ENCODE measurements around the gene AUTS2. TPM values are rescaled to one million over a fixed set of nuclear protein-coding genes. Genes with fewer than 3 reads are reported as not detected.

Gene AUTS2
- total and polyA plus RNA-seq, 10 of the 15 experiments (the other 5 are each of a cell fraction or from before 2014, with no cell fraction given): 6.4 to 55.6 (median 21.6) TPM

DNA sequence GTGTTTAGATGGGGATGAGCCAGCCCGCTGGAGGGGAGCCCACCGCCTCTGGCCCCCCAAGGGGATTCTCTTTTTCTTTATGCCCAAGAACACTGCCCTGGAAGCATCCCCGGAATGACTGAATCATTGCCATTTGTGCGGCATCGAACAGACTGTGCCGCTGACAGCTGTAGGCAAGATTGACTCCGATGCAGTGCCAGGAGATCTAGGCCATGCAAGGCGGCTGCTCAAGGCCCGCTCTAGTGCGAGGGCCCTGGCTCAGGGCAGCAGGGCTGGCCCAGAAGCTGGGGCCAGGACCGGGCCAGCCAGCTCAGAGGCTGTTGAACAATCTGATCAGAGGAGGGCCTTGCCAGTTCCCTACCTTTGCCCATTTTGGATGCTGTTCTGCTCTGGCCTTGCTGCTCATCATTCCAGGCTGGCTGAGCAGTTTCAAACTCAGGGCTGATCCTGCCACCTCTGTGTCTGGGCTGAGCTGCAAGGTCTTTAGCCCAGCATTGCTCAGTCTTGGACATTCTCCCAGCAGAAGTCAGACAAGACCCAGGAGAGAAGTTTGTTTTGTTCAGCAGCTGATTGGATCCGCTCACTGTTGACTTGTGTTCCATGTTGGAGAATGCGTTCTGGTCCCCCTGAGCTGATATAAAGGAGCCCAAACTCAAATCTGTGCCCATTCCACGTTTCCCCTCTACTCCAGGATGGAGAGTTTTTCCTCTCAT lies 1048.4 kb downstream of the AUTS2 start:
- ChIA-PET RAD21 (ENCODE audit: unreplicated experiment) (interaction anchor here (0.6 to 2.7 kb wide), 5 partner anchors 49 to 1633 kb away, joined by 3 to 11 read pairs (median 3); no protein-coding TSS in a partner anchor), CTCF (interaction anchor here (1.4 to 3.7 kb wide), 2 partner anchors 11 to 51 kb away, joined by 3 to 12 read pairs; no protein-coding TSS in a partner anchor), SMC1A (ENCODE audit: uncharacterized antibody, unreplicated experiment) (interaction anchor here (0.6 to 4.0 kb wide), 10 partner anchors 10 to 908 kb away, joined by 3 to 35 read pairs (median 3); no protein-coding TSS in a partner anchor), POLR2A (interaction anchor here (0.6 to 1.0 kb wide), 3 partner anchors 21 to 93 kb away, joined by 3 to 5 read pairs (median 4); no protein-coding TSS in a partner anchor)
- Histone ChIP-seq H3K9ac (ENCODE audit: control insufficient read depth, insufficient read depth, low read length) (no peak overlapping the region), H3K4me3 (no peak overlapping the region), H3K4me2 (ENCODE audit: control insufficient read depth, insufficient read depth) (no peak overlapping the region), H3K4me1 (ENCODE audit: control insufficient read depth, insufficient read depth, low read length) (peaks cover 5% of the 10 kb centered on the region; the same call in 1 of the 2 replicates), H2AFZ (ENCODE audit: control insufficient read depth, low read depth, low read length) (no peak overlapping the region), H3K9me3 (replicated peaks; ENCODE audit: control insufficient read depth, insufficient read depth, low read length) (peaks cover under 1% of the 10 kb centered on the region; the same call in 1 of the 3 replicates), H3K27me3 (replicated peaks in 1 of 2; ENCODE audit: control insufficient read depth in 2 of 2, insufficient read depth in 2 of 2, low read length in 1 of 2) (no peaks in the 10 kb centered on the region), H3K36me3 (ENCODE audit: control insufficient read depth in 2 of 2, insufficient read depth in 2 of 2, low read length in 1 of 2) (peaks cover 0 to 2% of the 10 kb centered on the region in 2 experiments; a peak in 2 of 4 replicates), H3K27ac (ENCODE audit: control insufficient read depth, insufficient read depth) (no peak overlapping the region), H4K20me1 (ENCODE audit: control insufficient read depth, insufficient read depth) (no peaks in the 10 kb centered on the region), H3K79me2 (ENCODE audit: control insufficient read depth, insufficient read depth, low read length) (no peaks in the 10 kb centered on the region)
- BruUV-seq (replicated peaks): no TSS peak
- 57% methylated on average over 14 of the region's 14 CpGs for WGBS (ENCODE audit: insufficient coverage, insufficient replicate concordance, low lambda C conversion rate, missing lambda C conversion rate)
- intact Hi-C loops (cut with micrococcal nuclease; ENCODE audit: unreplicated experiment): no loop called here
- no peak for ATAC-seq
- in situ Hi-C loops (cut with MboI): no loop called here
- DNase-seq (ENCODE audit: low read depth, low spot score): no peak
- no peak for TF ChIP-seq RELA (IDR thresholded peaks at IDR 0.05; ENCODE audit: borderline replicate concordance, partially characterized antibody)
- TF ChIP-seq ZNF274 (IDR thresholded peaks at IDR 0.05; ENCODE audit: insufficient read depth, insufficient read length): no peak
- TF ChIP-seq SIX5 (IDR thresholded peaks at IDR 0.05; ENCODE audit: low read depth, low read length, severe bottlenecking): no peak
- no peak for TF ChIP-seq NBN (IDR thresholded peaks at IDR 0.05)
- TF ChIP-seq YY1 (IDR thresholded peaks at IDR 0.05; ENCODE audit: low read depth, low read length): no peak
- no peak for TF ChIP-seq MYB (IDR thresholded peaks at IDR 0.05; ENCODE audit: borderline replicate concordance, low read depth, low read length)
- no peak for TF ChIP-seq ZZZ3 (IDR thresholded peaks at IDR 0.05; ENCODE audit: control insufficient read depth, insufficient read length, low read depth)
- TF ChIP-seq RELB (IDR thresholded peaks at IDR 0.05; ENCODE audit: low read depth): no peak
- no peak for FAIRE-seq

Measured in GM12878 (cell line).